ENCODE data around the gene KRTAP21-1.
"Not testable (repeated sequence)": the region's sequence is repeated elsewhere in the genome, so short reads cannot be mapped to it uniquely, and the experiment has no call there.

KRTAP21-1 gene

DNA sequence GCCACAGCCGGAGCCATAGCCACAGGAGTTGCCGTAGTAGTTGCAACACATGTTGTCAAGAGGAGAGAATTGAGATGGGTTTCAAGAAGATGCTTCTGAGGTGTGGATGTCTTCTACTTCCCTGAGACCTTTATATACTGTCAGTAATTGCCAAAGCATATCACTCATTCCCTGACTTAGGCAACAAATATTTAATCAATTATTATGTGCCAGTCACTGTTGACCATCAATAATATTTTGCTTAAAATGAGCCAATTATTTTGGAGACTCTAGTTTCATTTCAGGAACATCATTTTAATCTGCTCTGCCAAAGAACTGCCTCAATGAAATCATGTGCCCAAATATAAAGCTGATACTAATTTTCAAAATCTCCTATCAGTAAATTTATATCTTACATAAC lies at the start of gene KRTAP21-1:
TSS of gene KRTAP21-1 (minus strand) at position 101 of the 400 bp plus-strand sequence. CDS start at position 51, 50 bp downstream.
- DNase-seq, ATAC-seq: not testable (repeated sequence)

DNA sequence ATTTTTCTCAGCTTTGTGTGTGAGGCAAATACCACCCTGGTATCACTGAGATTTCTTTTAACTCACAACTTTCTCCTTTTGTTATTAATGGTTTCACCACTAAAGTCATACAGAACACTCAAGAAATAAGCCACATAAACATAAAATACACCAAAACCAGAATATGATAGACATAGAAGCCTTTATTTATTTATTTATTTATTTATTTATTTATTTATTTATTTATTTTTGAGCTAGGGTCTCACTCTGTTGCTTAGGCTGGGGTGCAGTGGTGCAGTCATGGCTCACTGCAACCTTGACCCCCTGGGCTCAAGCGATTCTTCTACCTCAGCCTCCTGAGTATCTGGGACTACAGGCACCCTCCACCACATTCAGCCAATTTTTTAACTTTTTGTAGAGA lies 45.4 kb upstream of the KRTAP21-1 start:
- DNase-seq (no peak), ATAC-seq (no peak)

DNA sequence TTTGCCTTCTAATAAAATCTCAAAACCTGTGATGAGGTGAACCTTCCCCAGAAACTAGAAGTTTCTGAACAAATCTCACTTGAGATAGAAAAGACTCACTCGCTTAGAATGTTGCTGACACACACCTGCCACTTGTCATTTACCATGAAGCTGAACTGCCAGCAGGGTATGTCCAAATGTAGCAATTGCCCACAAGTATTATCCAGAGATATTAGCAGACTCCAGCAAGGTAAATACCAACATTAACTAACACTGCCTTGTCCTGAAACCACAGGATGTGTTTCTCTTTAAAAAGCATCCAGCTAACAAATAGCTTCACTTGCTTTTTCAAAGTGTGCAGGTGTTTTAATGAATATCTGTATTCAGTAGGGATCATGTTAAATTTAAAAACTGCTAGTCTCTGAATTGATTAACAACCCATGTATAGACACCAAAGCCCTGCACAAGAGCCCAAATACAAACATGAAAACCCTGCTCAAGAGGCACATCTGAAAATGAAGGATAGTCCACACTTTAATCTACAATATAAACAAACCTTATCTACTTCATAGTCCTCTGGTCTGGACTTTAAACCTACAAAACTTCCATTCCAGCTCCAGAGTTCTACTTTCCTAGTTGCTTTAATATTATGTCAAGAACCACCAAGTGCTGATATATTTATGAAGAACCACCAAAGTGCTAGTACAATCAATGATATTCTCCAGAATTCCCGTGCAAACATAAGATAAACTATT lies 38.5 kb upstream of the KRTAP21-1 start:
- no peak for DNase-seq
- no peak for ATAC-seq

DNA sequence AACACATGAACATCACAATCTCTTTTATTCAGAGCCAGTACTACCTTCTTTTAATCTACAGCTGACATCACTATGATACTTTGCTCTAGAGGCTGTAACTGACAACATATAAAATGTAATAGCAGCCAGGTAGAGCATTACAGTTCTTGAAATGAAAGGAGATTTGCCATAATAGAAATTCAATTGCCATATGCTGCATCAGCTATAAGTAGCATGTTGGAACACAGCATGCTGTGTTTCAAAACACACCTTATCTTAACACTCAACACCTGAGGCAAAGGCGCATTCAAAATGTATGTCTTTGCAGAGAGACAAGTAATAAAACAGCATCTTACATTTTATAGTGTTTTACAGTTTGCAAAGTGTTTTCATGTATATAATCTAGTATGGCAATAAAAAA lies 24.0 kb upstream of the KRTAP21-1 start:
- ATAC-seq (no peak), DNase-seq (no peak)

DNA sequence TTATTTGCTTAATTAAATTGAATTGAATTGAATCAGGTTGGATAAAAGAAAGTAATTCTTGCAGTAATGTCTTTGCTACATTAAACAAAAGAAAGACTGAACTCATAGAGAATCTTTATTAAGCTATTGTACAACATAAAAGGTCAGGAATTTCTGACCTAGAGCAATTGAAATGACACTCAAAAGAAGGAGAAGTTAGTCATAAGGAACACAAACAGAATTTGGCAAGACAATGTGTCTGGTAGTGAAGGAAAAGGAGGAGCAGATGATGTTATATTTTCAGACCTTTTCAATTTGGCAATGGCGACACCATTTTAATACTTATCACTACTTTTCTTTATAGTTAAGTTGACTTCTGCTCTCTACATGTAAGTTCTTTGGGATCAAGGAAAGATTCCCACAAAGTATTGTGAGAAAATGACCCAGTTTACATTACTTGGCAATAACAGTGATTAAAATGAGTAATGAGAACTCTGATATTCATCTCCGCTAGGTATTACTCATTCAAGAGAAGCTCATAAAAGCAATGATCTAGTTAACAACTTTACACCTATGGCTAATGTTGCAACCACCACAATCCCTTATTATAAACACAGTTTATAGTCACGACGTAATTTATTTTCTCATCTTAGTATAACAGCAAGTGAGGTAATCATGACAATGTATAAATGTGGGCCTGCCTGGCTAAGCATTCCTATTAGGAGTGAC lies 14.7 kb upstream of the KRTAP21-1 start:
- no peak for DNase-seq
- no peak for ATAC-seq

DNA sequence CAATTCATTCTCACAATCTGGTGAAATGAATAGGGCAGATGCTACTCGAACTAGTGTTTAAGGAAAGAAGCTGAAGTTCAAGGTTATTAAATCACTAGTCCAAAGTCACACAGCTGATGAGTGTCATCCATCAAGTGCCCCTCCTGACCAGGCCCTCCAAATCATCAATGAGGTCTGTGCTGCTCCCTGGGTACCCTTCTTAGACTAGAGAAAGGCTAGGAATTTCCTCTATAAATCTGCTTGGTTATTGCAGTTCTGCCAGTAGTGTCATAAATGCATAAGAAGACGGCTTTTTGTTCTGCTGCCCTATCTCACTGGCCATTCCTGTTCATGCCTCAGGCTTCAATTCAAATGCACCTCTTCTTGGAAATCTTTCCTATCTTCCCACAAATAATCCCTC lies 5.5 kb upstream of the KRTAP21-1 start:
- no peak for ATAC-seq
- DNase-seq = no peak

DNA sequence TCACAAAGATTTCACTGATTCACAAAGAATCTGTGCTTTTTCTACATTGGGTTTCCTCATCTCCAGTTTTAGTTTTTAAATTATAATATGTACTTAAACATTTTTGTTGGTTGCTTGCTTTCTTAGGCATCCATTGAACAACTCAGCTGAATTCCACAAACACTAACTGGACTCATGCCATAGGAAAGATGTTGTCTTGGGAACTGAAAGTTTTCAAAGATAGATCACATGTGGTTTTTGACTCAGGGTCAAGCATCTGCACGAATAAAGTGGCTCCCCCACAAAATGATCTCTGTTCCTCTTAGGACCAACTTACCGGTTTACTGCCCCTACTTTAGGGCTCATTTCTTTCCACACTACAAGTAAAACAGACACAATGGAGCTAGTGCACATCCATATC lies 3.1 kb upstream of the KRTAP21-1 start:
- ATAC-seq = no peak

DNA sequence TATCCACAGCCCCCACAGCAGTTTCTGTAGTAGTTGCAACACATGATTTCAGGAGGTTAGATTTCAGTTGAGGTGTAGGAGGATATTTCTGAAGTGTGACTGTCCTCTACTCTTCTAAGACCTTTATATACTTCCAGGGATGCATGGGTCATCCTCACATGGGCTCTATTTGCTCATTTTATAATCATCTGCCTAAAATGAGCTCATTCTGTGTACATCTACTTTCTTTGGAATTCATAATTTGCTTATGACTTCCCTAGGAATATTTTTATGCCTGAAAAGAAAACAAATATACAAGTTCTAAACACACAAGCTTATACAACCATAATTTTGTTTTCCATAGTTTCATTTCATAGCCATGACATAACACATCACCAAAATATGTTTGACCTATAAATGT lies 8.1 kb downstream of the KRTAP21-1 start, which contains the start of gene KRTAP21-2:
TSS of gene KRTAP21-2 (minus strand) at position 101 of the 400 bp plus-strand sequence. CDS start at position 44, 57 bp downstream.
- no peak for ATAC-seq
- DNase-seq = no peak

More for the DNA sequence above, 3.1 kb upstream of the KRTAP21-1 start:
- no peak for DNase-seq

DNA sequence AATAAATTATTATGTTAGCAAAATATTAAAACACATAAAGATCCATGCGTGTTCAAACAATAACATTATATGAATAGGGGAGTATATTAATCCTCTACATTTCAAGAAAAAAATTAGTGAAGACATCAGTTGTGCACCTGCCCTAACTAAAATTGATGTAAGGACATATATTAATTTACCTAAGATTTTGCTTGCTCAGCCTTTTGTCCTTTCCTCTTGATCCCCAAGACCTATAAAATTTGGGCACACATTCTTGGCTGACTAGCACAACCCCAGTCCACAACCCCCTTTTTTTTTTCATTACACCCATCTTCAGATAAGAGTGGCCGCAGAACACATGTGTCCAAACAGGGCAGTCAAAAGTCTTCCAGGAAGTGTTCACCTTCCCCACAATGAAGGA lies 14.8 kb downstream of the KRTAP21-1 start:
- DNase-seq (no peak), ATAC-seq (no peak)

DNA sequence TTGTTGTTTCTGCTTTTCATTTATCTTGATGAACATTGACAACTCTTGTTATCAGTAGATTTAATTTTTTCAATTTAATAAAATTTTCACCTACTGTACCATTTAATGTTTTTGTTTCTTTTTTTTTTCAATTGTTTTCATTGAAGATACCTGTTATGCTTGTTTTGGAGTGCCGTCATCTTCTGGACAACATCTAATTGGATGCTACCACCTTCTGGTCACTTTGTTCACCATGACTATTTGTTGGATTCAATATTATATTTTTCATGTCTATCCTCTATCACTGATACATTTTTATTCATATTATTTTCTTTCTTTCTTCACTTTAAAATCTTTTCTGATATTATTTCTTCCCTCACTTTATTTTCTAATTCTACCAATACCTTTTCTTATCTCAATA lies 22.2 kb downstream of the KRTAP21-1 start:
- ATAC-seq = no peak

DNA sequence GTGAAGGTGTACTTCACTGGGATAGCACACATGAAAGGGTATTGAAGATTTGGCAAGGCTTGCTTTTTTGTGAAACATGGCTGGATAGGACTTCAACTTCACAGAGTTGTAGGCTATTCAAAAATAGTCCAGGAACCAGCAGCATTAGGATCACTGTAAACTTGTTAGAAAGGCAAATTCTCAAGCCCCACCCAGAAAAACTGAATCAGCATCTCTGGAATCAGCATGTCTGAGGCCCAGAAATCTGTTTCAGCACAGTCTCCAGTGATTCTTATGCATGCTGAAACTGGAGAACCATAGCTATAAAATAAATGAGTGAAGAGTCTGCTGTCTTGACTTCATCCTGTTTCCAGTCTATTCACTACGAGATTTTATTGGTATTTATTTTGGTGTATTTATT lies 28.5 kb downstream of the KRTAP21-1 start:
- no peak for DNase-seq

More for the DNA sequence above, 22.2 kb downstream of the KRTAP21-1 start:
- DNase-seq = no peak

DNA sequence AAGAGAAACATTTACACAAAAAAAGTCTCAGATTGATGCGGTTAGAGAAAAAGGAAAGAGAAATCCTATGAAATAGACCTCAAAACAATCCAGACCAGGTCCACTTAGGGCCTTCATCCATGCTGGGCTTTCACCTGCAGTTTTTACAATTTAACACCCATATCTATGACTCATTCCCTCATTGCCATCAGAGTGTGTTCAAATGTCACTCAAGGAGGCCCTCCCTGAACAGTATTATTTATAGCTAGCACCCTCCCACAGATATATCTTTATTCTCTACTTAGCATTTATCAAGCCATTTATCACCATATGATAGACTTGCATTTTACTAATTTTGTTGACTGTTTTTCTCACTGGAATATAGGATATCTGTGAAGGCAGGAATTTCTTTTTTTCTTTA lies 35.8 kb downstream of the KRTAP21-1 start:
- DNase-seq (no peak), ATAC-seq (peak; percentile 76)

More for the DNA sequence above, 28.5 kb downstream of the KRTAP21-1 start:
- no peak for ATAC-seq

DNA sequence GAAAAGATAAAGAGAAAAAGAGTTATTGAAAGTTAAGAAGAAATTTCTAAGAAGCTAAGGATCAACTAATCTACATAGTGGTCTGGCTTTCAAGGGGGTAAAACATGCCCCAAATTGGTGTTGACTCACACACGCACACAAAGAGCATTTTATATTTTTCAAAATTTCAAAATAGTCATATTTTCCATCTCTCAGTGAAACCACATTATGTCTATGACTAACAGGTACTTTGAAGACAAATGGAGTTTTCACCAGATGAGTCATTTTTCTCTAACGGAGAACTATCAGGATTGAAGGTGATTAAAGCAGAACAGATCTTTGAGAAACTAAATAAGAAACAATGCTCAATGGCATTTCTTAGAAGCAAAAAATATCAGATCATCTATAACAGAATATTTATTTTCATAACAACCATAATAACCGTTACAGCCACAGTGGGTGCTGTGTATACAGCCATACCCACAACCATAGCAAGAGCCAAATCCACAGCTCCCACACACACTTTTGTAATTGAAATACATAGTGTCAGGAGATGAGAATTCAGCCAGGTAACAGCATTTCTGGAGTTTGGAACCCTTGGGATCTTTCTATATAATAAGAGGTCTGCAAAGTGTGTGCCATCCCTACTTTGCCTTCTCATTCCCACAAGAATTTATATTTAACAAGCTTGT lies 36.9 kb downstream of the KRTAP21-1 start, which contains the start of gene KRTAP21-3:
TSS of gene KRTAP21-3 (minus strand) at position 539 of the 671 bp plus-strand sequence. CDS start at position 521, 18 bp downstream.
- no peak for DNase-seq
- ATAC-seq = peak; percentile 88

DNA sequence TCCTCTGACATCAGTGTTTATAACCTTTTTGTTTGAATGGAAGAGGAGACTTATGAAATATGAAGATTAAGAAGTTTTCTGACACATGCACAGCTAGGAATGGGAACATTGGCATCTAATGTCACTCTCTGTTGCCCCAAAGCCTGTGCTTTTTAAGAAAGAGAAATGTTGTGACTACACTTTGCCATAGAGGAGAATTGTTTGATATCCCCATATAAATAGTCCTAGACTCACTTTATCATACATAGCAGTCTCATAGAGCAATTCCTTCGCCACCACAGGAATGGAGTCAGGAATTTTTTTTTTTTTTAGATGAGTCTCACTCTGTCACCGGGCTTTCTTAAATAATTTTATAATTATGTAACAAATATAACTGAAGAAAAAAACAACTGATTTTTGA lies 38.1 kb downstream of the KRTAP21-1 start:
- DNase-seq (no peak), ATAC-seq (no peak)

DNA sequence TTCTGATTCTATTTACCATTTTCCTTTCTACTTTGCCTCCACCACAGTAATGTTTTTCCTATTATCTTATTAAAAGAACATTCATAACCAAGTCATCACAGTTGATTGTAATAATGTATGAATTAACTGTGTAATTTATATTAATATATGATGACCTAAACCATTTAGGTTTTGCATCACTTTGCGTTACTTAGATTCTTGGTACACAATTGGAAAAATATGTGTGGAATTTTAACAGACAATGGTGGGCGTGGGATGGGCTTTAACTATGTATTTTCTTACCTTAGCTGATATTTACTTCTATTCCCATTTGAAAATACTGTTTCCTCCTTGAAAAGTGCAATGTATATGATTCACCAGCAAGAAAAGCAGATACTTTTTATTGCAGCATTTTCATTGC lies 40.3 kb downstream of the KRTAP21-1 start:
- DNase-seq = no peak
- ATAC-seq = no peak

DNA sequence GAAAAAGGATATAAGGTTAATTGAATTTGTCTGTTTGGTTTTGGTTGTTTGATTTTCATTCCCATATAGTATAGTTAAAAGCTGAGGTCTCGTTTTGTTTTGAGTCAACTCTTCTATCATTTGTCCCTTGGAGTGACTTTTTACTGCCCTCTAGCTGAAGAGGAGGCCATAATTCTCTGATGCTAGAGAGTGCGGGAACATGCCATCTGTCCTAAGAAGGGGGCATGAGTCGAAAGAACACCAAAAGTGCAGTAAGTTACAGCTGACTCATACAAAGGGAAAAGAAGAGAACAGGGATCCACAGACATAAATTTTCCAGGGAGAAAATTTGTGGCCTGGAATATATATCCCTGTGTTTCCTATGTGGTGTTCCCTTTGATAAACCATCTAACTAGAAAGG lies 40.8 kb downstream of the KRTAP21-1 start:
- DNase-seq (no peak), ATAC-seq (no peak)

DNA sequence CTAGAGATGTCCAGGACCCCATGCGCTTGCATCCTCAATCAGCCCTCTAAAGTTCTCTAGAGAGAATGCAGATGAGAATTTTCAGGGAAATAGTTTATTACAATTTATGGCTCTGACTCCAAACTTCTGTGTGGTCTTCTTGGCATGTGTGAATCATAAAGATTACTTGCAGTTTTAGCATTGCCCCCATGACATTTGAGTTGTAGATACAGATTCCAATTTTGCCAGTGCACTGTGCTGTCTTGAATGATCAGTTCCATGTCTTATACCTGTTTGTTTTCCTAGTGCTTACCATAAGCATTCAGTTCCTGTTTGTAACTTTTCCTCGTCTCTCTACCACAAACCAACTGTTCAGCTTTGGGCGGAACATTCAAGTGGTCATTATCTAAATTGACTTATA lies 41.5 kb downstream of the KRTAP21-1 start:
- no peak for ATAC-seq
- no peak for DNase-seq

DNA sequence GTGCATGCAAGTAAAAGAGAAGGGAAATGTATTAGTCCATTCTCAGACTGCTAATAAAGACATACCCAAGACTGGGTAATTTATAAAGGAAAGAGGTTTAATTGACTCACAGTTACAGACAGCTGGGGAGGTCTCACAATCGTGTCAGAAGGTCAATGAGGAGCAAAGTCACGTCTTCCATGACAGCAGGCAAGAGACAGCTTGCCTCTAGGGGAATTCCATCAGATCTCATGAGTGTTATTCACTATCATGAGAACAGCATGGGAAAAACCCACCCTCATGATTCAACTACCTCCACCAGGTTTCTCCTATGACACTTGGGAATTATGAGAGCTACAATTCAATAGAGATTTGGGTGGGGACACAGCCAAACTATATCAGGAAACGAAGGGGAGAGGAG lies 44.7 kb downstream of the KRTAP21-1 start:
- DNase-seq = peak; percentile 14
- peak; percentile 81 for ATAC-seq

DNA sequence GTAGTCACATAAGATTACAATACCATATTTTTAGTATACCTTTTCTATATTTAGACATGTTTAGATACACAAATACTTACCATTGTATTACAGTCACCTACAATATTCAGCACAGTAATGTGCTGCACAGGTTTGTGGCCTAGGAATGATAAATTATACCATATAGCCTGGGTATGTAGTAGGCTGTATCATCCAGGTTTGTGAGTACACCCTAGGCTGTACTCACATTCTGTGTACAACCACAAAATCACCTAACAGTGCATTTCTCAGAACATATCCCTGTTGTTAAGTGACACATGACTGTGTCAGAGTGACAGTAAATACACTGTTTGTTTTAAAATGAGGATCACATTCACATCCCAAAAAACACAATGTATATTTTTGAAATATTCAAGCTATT lies 47.8 kb downstream of the KRTAP21-1 start:
- no peak for ATAC-seq
- no peak for DNase-seq

All from stimulated activated naive CD8-positive, alpha-beta T cell treated with anti-CD3 and anti-CD28 coated beads, Interleukin-15, Interleukin-2, amounts not matched to agents 100 U/mL and 50 U/mL, for 24 hours (primary cell).